ENCODE results near the gene DENND1A. TPM values are rescaled to one million over a fixed set of nuclear protein-coding genes. Genes with fewer than 3 reads are reported as not detected.

DENND1A gene
- total RNA-seq, 2 experiments from 2014 or later = 12.8 to 14.8 TPM

GRCh38 chr9:123604861-123605260, 325.1 kb downstream of the DENND1A start:
- DNase-seq = no peak
- ChIA-PET POLR2A (no interaction called here), CTCF (interaction anchor here (1.3 kb wide), 1 partner anchor 947 kb away, joined by 3 read pairs; no protein-coding TSS in a partner anchor)
- no peaks in the 10 kb centered on the region for H3K9me3 Mint-ChIP-seq
- no peaks in the 10 kb centered on the region for H3K27me3 Mint-ChIP-seq
- no peaks in the 10 kb centered on the region for H3K4me1 Mint-ChIP-seq
- H3K4me3 Mint-ChIP-seq = no peak overlapping the region
- no peak overlapping the region for H3K27ac Mint-ChIP-seq
- H3K36me3 Mint-ChIP-seq (ENCODE audit: low read depth) = no peaks in the 10 kb centered on the region

- H3K9me3 Mint-ChIP-seq = no peaks in the 10 kb centered on the region
Measured at GRCh38 chr9:123601828-123602227, 328.1 kb downstream of the DENND1A start.

GRCh38 chr9:123599781-123600180, 330.1 kb downstream of the DENND1A start:
- Mint-ChIP-seq H3K27ac (no peak overlapping the region), H3K27me3 (no peaks in the 10 kb centered on the region), H3K36me3 (ENCODE audit: low read depth) (no peaks in the 10 kb centered on the region), H3K4me3 (no peak overlapping the region), H3K4me1 (no peaks in the 10 kb centered on the region), H3K9me3 (no peaks in the 10 kb centered on the region)
- CTCF ChIA-PET = no interaction called here
- DNase-seq = no peak
- POLR2A ChIA-PET = no interaction called here

More at GRCh38 chr9:123601828-123602227, 328.1 kb downstream of the DENND1A start:
- no peaks in the 10 kb centered on the region for H3K4me1 Mint-ChIP-seq
- no peak overlapping the region for H3K27ac Mint-ChIP-seq
- H3K36me3 Mint-ChIP-seq (ENCODE audit: low read depth) = no peaks in the 10 kb centered on the region
- ChIA-PET POLR2A (no interaction called here), CTCF (no interaction called here)
- no peaks in the 10 kb centered on the region for H3K27me3 Mint-ChIP-seq
- DNase-seq = no peak
- no peak overlapping the region for H3K4me3 Mint-ChIP-seq

- ChIA-PET POLR2A (no interaction called here), CTCF (interaction anchor here (0.7 kb wide), 1 partner anchor 12 kb away, joined by 4 read pairs; no protein-coding TSS in a partner anchor)
- no peaks in the 10 kb centered on the region for H3K9me3 Mint-ChIP-seq
- DNase-seq = no peak
- H3K4me1 Mint-ChIP-seq = no peaks in the 10 kb centered on the region
- no peaks in the 10 kb centered on the region for H3K27me3 Mint-ChIP-seq
- no peak overlapping the region for H3K4me3 Mint-ChIP-seq
- H3K36me3 Mint-ChIP-seq (ENCODE audit: low read depth) = no peaks in the 10 kb centered on the region
- H3K27ac Mint-ChIP-seq = no peak overlapping the region
Measured at GRCh38 chr9:123597876-123598556, 331.9 kb downstream of the DENND1A start.

GRCh38 chr9:123597048-123597447, 332.9 kb downstream of the DENND1A start:
- DNase-seq = no peak
- H3K27me3 Mint-ChIP-seq = no peaks in the 10 kb centered on the region
- no peaks in the 10 kb centered on the region for H3K4me1 Mint-ChIP-seq
- ChIA-PET POLR2A (no interaction called here), CTCF (no interaction called here)
- no peak overlapping the region for H3K4me3 Mint-ChIP-seq
- no peaks in the 10 kb centered on the region for H3K9me3 Mint-ChIP-seq
- H3K27ac Mint-ChIP-seq = no peak overlapping the region
- no peaks in the 10 kb centered on the region for H3K36me3 Mint-ChIP-seq (ENCODE audit: low read depth)

- POLR2A ChIA-PET = no interaction called here
- CTCF ChIA-PET = no interaction called here
- no peak for DNase-seq
- H3K36me3 Mint-ChIP-seq (ENCODE audit: low read depth) = no peaks in the 10 kb centered on the region
- no peak overlapping the region for H3K27ac Mint-ChIP-seq
- peaks cover 11% of the 10 kb centered on the region for H3K9me3 Mint-ChIP-seq
- no peaks in the 10 kb centered on the region for H3K4me1 Mint-ChIP-seq
- H3K27me3 Mint-ChIP-seq = no peaks in the 10 kb centered on the region
- H3K4me3 Mint-ChIP-seq = no peak overlapping the region
Measured at GRCh38 chr9:123591283-123591682, 338.6 kb downstream of the DENND1A start.

GRCh38 chr9:123590499-123590898, 339.4 kb downstream of the DENND1A start:
- POLR2A ChIA-PET = no interaction called here
- CTCF ChIA-PET = no interaction called here
- Mint-ChIP-seq H3K4me3 (no peak overlapping the region), H3K27ac (no peak overlapping the region), H3K4me1 (no peaks in the 10 kb centered on the region), H3K27me3 (no peaks in the 10 kb centered on the region), H3K36me3 (ENCODE audit: low read depth) (peaks cover 2% of the 10 kb centered on the region), H3K9me3 (peaks cover 15% of the 10 kb centered on the region)
- DNase-seq = no peak

- no peak overlapping the region for H3K4me3 Mint-ChIP-seq
- peaks cover 2% of the 10 kb centered on the region for H3K36me3 Mint-ChIP-seq (ENCODE audit: low read depth)
- ChIA-PET POLR2A (no interaction called here), CTCF (no interaction called here)
- no peaks in the 10 kb centered on the region for H3K4me1 Mint-ChIP-seq
- no peak for DNase-seq
- H3K27ac Mint-ChIP-seq = no peak overlapping the region
- H3K27me3 Mint-ChIP-seq = no peaks in the 10 kb centered on the region
- H3K9me3 Mint-ChIP-seq = peaks cover 15% of the 10 kb centered on the region
Measured at GRCh38 chr9:123589361-123590239, 340.3 kb downstream of the DENND1A start.

GRCh38 chr9:123586275-123586674, 343.7 kb downstream of the DENND1A start:
- ChIA-PET CTCF (no interaction called here), POLR2A (no interaction called here)
- Mint-ChIP-seq H3K4me3 (no peak overlapping the region), H3K27me3 (no peaks in the 10 kb centered on the region), H3K9me3 (peaks cover 15% of the 10 kb centered on the region), H3K27ac (no peak overlapping the region), H3K36me3 (ENCODE audit: low read depth) (peaks cover 6% of the 10 kb centered on the region), H3K4me1 (no peaks in the 10 kb centered on the region)
- DNase-seq = no peak

- POLR2A ChIA-PET = no interaction called here
- Mint-ChIP-seq H3K36me3 (ENCODE audit: low read depth) (peaks cover 6% of the 10 kb centered on the region), H3K4me1 (no peaks in the 10 kb centered on the region), H3K27me3 (no peaks in the 10 kb centered on the region), H3K27ac (no peak overlapping the region), H3K4me3 (no peak overlapping the region), H3K9me3 (peaks cover 15% of the 10 kb centered on the region)
- DNase-seq = no peak
- CTCF ChIA-PET = no interaction called here
Measured at GRCh38 chr9:123584202-123585176, 345.4 kb downstream of the DENND1A start.

- Mint-ChIP-seq H3K4me1 (no peaks in the 10 kb centered on the region), H3K27me3 (no peaks in the 10 kb centered on the region), H3K9me3 (peaks cover 18% of the 10 kb centered on the region), H3K27ac (no peak overlapping the region), H3K36me3 (ENCODE audit: low read depth) (peaks cover 12% of the 10 kb centered on the region), H3K4me3 (no peak overlapping the region)
- ChIA-PET CTCF (no interaction called here), POLR2A (no interaction called here)
- no peak for DNase-seq
Measured at GRCh38 chr9:123583646-123584045, 346.3 kb downstream of the DENND1A start.

GRCh38 chr9:123571240-123571639, 358.7 kb downstream of the DENND1A start:
- ChIA-PET CTCF (no interaction called here), POLR2A (no interaction called here)
- Mint-ChIP-seq H3K36me3 (ENCODE audit: low read depth) (peaks cover 3% of the 10 kb centered on the region), H3K9me3 (peaks cover 13% of the 10 kb centered on the region), H3K4me3 (no peak overlapping the region), H3K4me1 (no peaks in the 10 kb centered on the region), H3K27ac (no peak overlapping the region), H3K27me3 (no peaks in the 10 kb centered on the region)
- no peak for DNase-seq

All from activated CD4-positive, alpha-beta memory T cell treated with anti-CD3 and anti-CD28 coated beads, Interleukin-2, amount 10 ng/mL, durations not matched to agents 7 days and 5 days (primary cell).